ENCODE results near the gene MGAT1.
A peak's percentile ranks its signal among the peaks of the same experiment; 100 is the strongest.

The MGAT1 gene

GRCh38 chr5:180823940-180824629, 21.5 kb upstream of the MGAT1 start:
- DNase-seq (ENCODE audit: low read depth in 2 of 2), result no peak

GRCh38 chr5:180823346-180823745, 20.7 kb upstream of the MGAT1 start:
- no peak for DNase-seq (ENCODE audit: low read depth in 2 of 2)

GRCh38 chr5:180821538-180821937, 18.9 kb upstream of the MGAT1 start:
- DNase-seq (ENCODE audit: low read depth in 2 of 2), result no peak

GRCh38 chr5:180820788-180821321, 18.2 kb upstream of the MGAT1 start:
- no peak for DNase-seq (ENCODE audit: low read depth in 2 of 2)

GRCh38 chr5:180818677-180819341, 16.2 kb upstream of the MGAT1 start:
- no peak for DNase-seq (ENCODE audit: low read depth in 2 of 2)

- DNase-seq (ENCODE audit: low read depth in 2 of 2), result no peak
These were observed 15.5 kb upstream of the MGAT1 start for GRCh38 chr5:180817893-180818674.

GRCh38 chr5:180816608-180817534, 14.3 kb upstream of the MGAT1 start:
- DNase-seq (ENCODE audit: low read depth in 2 of 2), result no peak

- no peak for DNase-seq (ENCODE audit: low read depth in 2 of 2)
These were observed 12.8 kb upstream of the MGAT1 start for GRCh38 chr5:180815293-180815917.

GRCh38 chr5:180813420-180813819, 10.8 kb upstream of the MGAT1 start:
- no peak for DNase-seq (ENCODE audit: low read depth in 2 of 2)

GRCh38 chr5:180811623-180812124, 9.1 kb upstream of the MGAT1 start:
- DNase-seq (ENCODE audit: low read depth in 2 of 2), result no peak

GRCh38 chr5:180810959-180811622, 8.5 kb upstream of the MGAT1 start:
- no peak for DNase-seq (ENCODE audit: low read depth in 2 of 2)

- peak; percentile 90 to 91 for DNase-seq (ENCODE audit: low read depth in 2 of 2)
These were observed 7.8 kb upstream of the MGAT1 start for GRCh38 chr5:180810210-180810958.

GRCh38 chr5:180809403-180810209, 7.0 kb upstream of the MGAT1 start:
- DNase-seq (ENCODE audit: low read depth in 2 of 2), result peak; percentile 69 to 72

GRCh38 chr5:180808461-180809000, 5.9 kb upstream of the MGAT1 start:
- no peak for DNase-seq (ENCODE audit: low read depth in 2 of 2)

GRCh38 chr5:180807654-180808414, 5.2 kb upstream of the MGAT1 start:
- DNase-seq (ENCODE audit: low read depth in 2 of 2), result no peak

- DNase-seq (ENCODE audit: low read depth in 2 of 2), result no peak
These were observed 4.4 kb upstream of the MGAT1 start for GRCh38 chr5:180807046-180807445.

- no peak for DNase-seq (ENCODE audit: low read depth in 2 of 2)
These were observed 3.9 kb upstream of the MGAT1 start for GRCh38 chr5:180806351-180807011.

Measured in stimulated activated CD8-positive, alpha-beta memory T cell treated with anti-CD3 and anti-CD28 coated beads, Interleukin-2, amount 100 ng/mL, for 48 hours (primary cell).